IPS-15b (cell line): ENCODE data around the gene SLC12A7.
"Not testable (repeated sequence)": the region's sequence is repeated elsewhere in the genome, so short reads cannot be mapped to it uniquely, and the experiment has no call there.

Experiments
- H3K27me3 ChIP-seq: one replicate; pipeline ENCODE4 v1.6.1; 2013; ENCODE audit warnings: low read length; ENCODE audit not compliant: control insufficient read depth, insufficient read depth
- H3K36me3 ChIP-seq: one replicate; pipeline ENCODE4 v1.6.1; 2013; ENCODE audit warnings: low read length; ENCODE audit not compliant: control insufficient read depth, insufficient read depth
- H3K4me1 ChIP-seq: one replicate; pipeline ENCODE4 v1.6.1; 2013; ENCODE audit warnings: mild to moderate bottlenecking, low read length; ENCODE audit not compliant: control insufficient read depth, insufficient read depth
- H3K4me3 ChIP-seq: one replicate; pipeline ENCODE4 v1.5.1; 2013; ENCODE audit warnings: low read depth, low read length
- H3K9ac ChIP-seq: one replicate; pipeline ENCODE4 v1.6.1; 2013; ENCODE audit warnings: low read depth, mild to moderate bottlenecking, low read length
- H3K9me3 ChIP-seq: one replicate; pipeline ENCODE4 v1.6.1; 2013; ENCODE audit warnings: mild to moderate bottlenecking, low read length; ENCODE audit not compliant: control insufficient read depth, insufficient read depth

SLC12A7 gene

DNA sequence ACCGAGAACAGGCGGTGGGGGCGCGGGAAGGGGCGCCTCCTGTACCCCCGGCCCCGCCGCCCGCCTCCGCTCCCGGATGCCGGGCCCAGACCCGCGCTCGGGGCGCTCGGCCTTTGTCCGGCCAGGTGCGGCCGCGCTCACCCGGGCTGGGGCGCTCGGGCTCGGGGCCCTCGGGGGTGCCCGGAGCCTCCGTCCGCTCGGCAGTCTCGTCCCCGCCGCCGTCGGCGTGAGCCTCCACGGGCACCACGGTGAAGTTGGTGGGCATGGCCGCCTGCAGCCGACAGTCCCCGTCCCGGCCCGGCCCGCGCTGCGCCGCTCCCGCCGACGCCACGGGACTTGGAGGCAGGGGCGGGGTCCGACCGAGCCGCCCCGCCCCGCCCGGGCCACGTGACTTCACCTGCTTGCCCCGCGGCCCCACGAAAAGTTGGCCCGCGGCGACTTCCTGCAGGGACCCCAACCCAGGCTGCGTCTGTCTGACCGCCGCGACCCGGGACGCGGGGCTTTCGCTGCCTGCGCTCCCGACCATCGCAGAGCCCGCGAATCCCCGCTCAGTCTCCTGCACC lies at the start of gene SLC12A7:
Gene SLC12A7, minus strand, starts transcription at position 337 of the 563 bp plus-strand sequence. Its CDS starts 72 bp downstream, at position 265.
- Histone ChIP-seq H3K9ac (peak within 1 kb of the TSS; percentile 73), H3K9me3 (no peaks in the 10 kb centered on the region), H3K4me3 (peak within 1 kb of the TSS; percentile 49), H3K4me1 (peaks cover 11% of the 10 kb centered on the region), H3K27me3 (no peaks in the 10 kb centered on the region), H3K36me3 (peaks cover 4% of the 10 kb centered on the region)

DNA sequence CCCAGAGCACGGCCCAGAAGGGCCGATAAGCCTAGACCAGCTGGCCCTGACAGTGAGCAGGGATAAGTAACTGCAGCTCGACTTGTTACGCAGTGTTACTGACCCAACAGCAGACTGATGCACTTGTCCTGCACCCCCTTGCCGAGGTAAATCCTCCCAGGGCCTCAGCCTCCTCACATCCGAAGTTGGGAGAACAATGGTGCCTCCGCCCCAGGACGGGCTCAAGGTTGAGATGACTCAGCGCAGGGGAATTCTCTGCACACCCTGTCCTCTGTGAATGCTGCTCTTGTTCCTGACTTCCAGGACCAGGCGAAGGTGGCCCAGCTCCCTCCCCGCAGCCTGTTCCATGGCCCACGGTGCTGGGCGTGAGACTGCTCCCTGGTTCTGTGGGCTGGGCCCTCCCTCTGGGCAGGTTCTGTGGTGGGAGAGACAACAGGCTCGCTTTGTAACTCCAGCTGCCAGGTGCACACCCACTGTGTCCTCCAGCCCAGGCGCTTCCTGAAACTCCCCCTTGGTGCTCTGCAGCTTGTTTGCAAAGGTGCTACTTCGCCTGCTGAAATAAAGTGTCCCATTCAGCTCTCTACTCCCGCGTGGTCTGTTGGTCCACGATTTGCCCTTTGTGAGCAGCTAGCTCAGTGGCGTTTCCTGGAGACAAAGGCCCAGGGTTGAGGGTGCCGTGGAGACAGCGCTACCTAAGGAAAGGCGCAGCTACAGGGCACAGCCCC lies 49.4 kb upstream of the SLC12A7 start:
- Histone ChIP-seq H3K36me3 (no peaks in the 10 kb centered on the region), H3K4me3 (no peak overlapping the region), H3K9me3 (no peaks in the 10 kb centered on the region), H3K4me1 (no peaks in the 10 kb centered on the region), H3K27me3 (peaks cover 13% of the 10 kb centered on the region), H3K9ac (no peak overlapping the region)

DNA sequence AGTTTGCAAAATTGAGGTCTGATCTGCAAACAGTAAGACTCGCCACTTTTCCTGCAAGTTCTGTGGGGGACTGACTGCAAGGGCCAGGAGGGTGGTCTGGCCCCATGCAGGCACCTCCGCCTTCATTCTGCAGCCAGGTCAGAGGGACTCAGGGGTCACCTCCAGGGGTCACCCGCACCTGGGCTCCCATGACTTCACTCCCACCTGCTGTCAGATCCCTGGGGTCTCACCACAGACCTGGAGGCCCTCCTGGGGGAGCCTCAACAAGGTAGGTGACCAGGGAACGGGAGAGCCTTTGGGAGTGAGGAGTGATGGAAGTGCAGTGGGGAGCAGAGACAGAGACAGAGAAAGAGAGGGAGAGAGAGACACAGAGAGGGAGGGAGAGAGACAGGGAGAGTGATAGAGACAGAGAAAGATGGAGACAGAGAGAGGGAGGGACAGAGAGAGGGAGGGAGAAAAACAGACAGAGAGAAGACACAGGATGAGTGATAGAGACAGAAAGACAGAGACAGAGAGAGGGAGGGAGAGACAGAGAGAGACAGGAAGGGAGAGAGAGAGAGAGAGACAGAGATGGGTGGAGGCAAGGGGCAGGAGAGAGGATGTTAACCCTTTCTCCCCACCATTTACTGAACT lies 48.0 kb upstream of the SLC12A7 start:
- H3K27me3 ChIP-seq: peaks cover 17% of the 10 kb centered on the region

DNA sequence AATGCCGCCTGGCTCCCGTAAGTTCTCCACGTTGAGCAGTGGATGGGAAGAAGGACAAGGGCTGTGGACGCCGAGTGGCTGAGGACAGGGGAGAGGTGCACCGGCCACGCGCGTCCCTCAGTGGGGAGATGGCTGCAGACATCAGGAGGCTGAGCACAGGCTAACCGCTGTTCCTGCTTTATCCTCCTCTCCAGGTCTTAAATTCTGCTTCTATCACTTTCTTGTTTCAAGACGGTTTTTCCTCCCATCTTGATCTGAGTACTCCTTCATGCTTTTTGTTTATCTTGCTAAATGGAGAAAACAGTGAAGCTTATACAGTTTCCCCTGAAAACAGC lies 47.4 kb upstream of the SLC12A7 start:
- Histone ChIP-seq H3K27me3 (peaks cover 21% of the 10 kb centered on the region), H3K9ac (no peak overlapping the region), H3K4me1 (no peaks in the 10 kb centered on the region), H3K36me3 (no peaks in the 10 kb centered on the region), H3K9me3 (no peaks in the 10 kb centered on the region), H3K4me3 (no peak overlapping the region)

More for the DNA sequence above, 48.0 kb upstream of the SLC12A7 start:
- Histone ChIP-seq H3K9ac (no peak overlapping the region), H3K9me3 (no peaks in the 10 kb centered on the region), H3K4me3 (no peak overlapping the region), H3K36me3 (no peaks in the 10 kb centered on the region), H3K4me1 (no peaks in the 10 kb centered on the region)

DNA sequence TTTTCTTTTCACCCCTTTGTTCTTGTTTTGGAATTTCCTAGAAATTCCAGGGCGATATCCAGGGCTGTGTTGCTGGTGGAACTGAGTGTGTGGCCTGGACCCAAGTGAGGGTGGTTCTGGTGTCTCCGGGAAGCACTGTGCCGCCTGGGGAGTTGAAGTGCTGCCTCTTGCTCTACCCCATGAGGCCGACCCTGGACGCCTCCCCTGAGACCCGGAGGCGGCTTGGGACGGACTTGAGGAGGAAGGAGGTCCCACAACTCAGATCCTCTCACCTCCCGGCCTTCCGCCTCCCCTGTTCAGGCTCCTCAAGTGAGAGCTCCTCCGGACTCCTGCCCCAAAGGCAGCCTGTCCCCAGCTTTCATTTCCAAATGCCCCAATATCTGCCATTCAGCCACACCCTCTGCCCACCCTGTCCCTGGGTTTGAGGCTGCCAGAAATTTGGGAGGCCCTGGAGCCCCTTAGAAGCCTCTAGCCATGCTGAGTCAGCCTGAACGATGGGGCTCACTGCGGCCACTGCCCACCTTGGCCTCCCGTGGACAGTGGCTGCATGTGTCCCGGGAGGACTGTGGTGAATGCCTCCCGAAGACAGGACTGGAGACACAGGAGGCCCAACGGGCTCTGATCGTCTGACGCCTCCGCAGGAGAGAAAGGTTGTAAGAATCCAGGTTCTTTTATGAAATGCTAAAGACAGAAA lies 46.9 kb upstream of the SLC12A7 start:
- Histone ChIP-seq H3K9ac (no peak overlapping the region), H3K4me1 (no peaks in the 10 kb centered on the region), H3K4me3 (no peak overlapping the region), H3K36me3 (no peaks in the 10 kb centered on the region), H3K27me3 (peaks cover 26% of the 10 kb centered on the region), H3K9me3 (no peaks in the 10 kb centered on the region)

DNA sequence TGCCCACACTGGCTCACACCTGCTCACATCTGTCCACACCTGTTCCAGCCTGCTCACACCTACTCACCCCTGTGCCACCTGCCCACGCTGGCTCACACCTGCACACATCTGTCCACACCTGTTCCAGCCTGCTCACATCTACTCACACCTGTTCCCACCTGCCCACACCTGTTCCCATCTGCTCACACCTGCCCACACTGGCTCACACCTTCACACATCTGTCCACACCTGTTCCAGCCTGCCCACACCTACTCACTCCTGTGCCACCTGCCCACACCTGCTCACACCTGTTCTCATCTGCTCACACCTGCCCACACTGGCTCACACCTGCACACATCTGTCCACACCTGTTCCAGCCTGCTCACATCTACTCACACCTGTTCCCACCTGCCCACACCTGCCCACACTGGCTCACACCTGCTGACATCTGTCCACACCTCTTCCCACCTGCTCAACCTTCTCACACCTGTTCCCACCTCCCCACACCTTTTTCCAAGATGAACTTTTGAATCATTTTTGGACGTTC lies 45.7 kb upstream of the SLC12A7 start:
- not testable (repeated sequence) for H3K4me3 ChIP-seq, H3K9me3 ChIP-seq, H3K9ac ChIP-seq, H3K4me1 ChIP-seq, H3K36me3 ChIP-seq
- H3K27me3 ChIP-seq: peaks cover 28% of the 10 kb centered on the region

DNA sequence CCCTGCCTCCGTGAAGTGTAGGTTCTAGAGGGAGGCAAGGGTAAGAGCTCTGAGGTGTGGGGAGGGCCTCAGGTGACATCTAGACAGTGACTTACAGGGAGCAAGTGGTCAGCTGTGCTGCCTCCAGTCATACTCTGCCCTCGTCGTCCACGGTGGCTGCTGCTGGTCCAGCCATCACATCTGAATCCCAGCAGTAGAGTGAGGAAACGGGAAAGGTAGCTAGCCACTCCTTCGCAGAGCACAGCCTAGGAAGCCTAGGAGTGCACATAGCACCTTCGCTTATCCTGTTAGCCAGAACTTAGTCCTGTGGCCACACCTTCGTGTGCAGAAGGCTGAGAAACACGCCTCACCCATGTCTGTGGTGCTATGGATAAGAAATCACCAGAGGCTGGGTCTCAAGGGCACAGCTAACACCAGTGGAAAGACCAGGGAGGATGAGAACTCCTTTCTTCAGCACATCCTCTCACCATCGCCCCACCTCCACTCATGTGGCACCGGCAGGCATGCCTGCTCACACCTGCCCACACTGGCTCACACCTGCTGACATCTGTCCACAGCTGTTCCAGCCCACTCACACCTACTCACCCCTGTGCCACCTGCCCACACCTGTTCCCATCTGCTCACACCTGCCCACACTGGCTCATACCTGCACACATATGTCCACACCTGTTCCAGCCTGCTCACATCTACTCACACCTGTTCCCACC lies 45.0 kb upstream of the SLC12A7 start:
- H3K9ac ChIP-seq: no peak overlapping the region
- no peaks in the 10 kb centered on the region for H3K36me3 ChIP-seq
- H3K9me3 ChIP-seq: no peaks in the 10 kb centered on the region
- H3K4me3 ChIP-seq: no peak overlapping the region
- peaks cover 28% of the 10 kb centered on the region for H3K27me3 ChIP-seq
- H3K4me1 ChIP-seq: no peaks in the 10 kb centered on the region

DNA sequence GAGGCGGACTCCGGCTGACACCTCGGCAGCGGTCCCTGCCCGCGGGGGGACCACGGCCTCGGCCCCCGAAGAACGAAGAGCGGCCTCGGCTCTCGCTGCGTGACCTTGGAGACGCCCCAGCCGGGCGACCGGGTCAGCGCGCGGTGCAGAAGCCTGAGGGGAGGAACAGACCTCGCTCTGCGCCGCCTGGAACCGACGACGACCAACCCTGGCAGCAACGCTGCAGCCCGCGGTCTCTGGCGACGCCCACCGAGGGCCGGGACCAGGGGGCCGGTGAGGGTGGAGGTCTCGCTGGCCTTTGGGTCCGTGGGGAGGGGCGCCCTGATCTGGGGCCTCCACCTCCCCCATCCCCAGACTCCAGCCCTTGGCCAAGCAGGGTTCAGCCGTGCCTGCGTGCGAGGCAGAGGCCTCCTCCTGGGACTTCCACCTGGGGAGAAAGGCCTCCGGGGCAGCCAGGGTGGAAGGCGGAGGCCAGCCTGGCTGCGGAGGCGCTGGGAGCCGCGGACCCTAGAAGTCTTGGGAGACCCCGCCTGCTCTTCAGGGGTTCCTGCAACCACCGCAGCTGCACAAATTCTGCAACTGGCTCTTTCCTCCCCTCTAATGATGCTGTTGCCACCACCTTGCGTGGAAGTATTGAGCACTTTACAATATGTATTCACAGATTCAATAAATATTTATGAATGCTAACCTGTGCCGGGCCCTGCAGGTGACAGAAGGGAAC lies 44.3 kb upstream of the SLC12A7 start:
- Histone ChIP-seq H3K4me3 (peak overlapping the region; percentile 39), H3K9me3 (no peaks in the 10 kb centered on the region), H3K27me3 (peaks cover 28% of the 10 kb centered on the region), H3K4me1 (no peaks in the 10 kb centered on the region), H3K36me3 (no peaks in the 10 kb centered on the region), H3K9ac (no peak overlapping the region)

DNA sequence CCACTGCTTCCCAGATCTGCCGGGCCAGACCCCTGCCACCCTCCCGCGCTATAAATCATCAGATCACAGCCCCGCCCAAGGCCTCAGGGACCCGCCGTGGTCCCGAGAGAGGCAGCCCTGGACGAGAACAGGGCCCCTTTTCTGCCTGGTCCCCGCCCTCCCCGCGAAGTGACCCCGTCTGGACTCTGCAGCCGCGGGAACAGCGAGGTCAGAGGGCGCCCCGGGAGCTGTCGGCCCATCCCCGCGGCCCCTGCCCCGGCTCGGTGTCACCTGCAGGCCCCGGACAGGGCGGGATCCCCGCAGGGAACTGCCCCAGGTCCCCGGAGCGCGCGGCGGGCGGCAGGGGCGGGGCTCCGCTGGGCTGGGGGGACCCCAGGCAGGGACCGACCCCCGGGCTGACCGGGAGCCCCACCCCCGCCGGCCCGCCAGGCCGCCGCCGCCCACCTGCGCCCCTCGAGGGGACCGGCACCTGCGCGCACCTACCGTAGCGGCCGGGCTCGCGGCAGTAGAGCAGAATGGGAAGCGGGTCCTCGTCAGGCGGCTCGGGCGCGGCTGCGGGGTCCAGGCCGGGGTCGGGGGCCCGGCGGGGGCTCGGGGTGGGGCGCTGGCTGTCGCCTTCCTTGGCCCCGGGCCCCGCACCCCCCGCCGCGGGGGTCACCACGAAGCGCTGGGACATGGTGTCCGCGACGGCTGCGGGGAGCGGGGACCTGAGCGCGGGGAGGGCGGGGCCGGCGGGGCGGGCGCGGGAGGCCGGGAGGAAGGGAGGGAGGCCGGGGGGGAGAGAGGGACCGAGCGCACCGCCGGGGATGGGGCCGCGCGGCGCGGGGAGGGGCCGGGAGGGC lies 43.5 kb upstream of the SLC12A7 start:
- Histone ChIP-seq H3K9me3 (no peaks in the 10 kb centered on the region), H3K36me3 (no peaks in the 10 kb centered on the region), H3K4me1 (no peaks in the 10 kb centered on the region), H3K4me3 (peak overlapping the region; percentile 39), H3K9ac (no peak overlapping the region), H3K27me3 (peaks cover 28% of the 10 kb centered on the region)

DNA sequence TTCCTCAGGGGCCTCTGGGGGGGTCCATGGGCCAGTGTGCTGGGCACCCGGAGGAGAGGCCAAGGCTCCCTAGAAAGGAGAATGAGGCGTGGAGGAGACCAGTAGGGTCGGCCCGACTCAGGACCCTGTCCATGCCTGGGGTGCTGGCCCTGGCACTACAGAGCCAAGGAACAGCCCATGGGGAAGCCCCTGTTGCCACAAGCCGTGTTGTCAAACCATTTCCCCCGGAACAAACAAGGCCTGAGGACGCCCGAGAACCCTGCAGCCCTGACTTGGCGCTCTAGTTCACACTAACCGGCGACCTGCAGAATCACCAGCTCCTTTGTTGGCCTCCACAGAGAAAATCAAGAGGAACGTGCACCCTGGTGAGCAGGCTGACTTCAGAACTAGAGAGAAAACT lies 41.6 kb upstream of the SLC12A7 start:
- H3K9me3 ChIP-seq: no peaks in the 10 kb centered on the region
- H3K9ac ChIP-seq: no peak overlapping the region
- peaks cover 28% of the 10 kb centered on the region for H3K27me3 ChIP-seq
- no peaks in the 10 kb centered on the region for H3K4me1 ChIP-seq
- H3K4me3 ChIP-seq: no peak overlapping the region
- no peaks in the 10 kb centered on the region for H3K36me3 ChIP-seq
